ENCODE data around the gene COX5A.
"Not testable (repeated sequence)": the region's sequence is repeated elsewhere in the genome, so short reads cannot be mapped to it uniquely, and the experiment has no call there.

COX5A gene

GRCh38 chr15:74955017-74955416 is 17.1 kb upstream of the COX5A start:
- DNase-seq = no peak

DNA sequence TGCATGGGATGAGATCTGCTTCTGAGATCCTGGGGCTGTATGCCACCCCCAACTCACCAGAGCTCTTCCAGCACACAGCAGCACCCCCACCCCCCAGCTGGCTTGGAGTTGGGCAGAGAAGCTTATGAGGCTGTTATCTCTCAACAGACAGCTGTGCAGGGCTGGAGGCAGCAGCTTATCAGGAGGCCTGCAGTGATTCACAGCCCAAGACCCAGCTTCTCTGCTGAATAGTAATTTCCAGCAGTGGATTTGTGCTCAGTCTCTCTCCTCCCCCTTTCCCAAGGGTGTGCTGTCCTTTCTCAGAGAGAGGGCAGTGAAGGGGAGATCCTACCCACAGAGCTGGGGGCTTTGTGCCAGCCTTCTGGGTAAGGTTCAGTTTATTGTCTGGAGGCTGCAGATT is 16.6 kb upstream of the COX5A start:
- DNase-seq = no peak

DNA sequence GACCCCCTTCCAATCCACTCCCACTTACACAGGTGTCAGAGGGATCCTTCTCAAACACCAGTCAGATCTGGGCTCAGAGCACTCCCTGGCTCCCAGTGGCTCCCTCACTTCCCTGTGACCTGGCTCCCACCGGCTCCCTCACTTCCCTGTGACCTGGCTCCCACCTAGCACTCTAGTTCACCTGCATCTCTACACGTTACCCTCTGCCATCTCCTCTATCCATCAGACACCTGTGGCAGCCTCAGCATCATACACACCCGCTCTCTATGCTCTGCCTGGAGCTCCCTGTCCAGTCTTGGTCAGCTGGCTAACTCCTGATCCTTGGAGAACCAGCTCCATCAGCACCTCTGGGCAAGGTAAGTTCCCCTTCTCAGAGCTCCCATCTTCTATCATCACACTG is 13.1 kb upstream of the COX5A start:
- no peak for DNase-seq

DNA sequence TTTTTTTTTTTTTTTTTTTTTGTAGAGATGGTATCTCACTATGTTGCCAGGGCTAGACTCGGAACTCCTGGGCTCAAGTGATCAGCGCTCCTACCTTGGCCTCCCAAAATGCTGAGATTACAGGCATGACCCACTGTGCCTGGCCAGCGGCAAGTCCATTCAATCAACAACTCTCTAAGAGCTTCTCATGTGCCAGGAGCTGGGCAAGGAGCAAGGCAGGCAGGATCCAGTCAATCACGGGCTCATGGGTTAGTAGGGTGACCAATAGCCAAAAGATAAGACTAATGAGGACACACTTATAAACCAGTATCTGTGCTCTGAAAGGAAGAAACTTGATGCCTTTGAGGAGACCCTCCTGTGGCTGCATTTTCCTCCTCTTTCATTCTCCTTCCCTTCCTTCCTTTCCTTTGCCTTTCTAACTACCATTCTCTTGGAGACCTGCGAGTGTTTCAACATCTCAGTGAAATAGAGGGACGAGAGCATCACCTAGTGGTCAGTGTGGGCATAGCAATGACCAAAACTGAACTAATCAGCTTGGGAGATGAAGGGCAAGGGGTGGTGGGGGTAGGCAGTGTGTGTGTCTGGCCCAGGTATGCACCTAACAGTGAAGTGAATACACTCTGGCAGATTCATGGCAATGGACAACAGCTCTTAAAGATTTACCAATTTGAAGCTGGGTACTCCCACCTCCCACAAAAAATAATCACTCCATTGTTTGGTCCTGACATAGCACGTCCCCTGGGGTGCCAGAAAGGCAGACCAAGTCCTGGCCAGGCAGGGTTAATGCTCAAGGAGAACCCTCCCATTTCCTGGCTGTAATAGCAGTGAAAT is 12.4 kb upstream of the COX5A start:
- DNase-seq = peak; percentile 63

GRCh38 chr15:74937272-74937589 is 642 bp downstream of the COX5A start:
- no peak for DNase-seq

DNA sequence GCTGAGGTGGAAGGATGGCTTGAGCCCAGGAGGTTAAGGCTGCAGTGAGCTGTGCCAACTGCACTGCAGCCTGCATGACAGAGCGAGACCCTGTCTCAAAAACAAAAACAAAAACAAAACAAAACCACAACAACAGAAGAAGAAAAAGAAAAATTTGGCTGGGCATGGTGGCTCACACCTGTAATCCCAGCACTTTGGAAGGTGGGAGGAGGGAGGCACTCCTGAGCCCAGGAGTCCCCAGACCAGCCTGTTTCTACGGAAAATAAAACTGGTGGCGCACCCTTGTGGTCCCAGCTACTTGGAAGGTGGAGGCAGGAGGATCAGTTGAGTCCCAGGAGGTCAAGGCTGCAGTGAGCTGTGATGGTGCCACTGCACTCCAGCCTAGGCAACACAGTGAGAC is 2.7 kb downstream of the COX5A start:
- DNase-seq = not testable (repeated sequence)

DNA sequence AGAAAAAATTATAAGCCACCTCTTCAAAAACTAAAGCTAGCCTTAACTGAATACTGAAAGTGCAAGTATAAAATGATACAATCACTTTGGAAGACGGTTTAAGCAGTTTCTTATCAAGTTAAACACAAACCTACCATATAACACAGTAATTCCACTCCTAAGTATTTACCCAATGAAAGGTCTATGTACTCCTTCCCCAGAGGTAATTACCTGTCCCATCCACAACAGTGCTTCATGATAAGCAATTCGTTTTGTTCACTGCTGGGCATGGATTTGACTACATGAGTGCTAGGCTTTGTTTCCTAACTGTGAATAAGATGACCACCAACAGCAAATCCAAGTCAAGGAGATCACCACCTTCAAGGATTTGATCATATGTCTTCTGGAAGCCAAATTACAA is 4.3 kb downstream of the COX5A start:
- no peak for DNase-seq

GRCh38 chr15:74928771-74929198 is 9.1 kb downstream of the COX5A start:
- no peak for DNase-seq

GRCh38 chr15:74924525-74924924 is 13.3 kb downstream of the COX5A start:
- no peak for DNase-seq

GRCh38 chr15:74920456-74920855 is 17.4 kb downstream of the COX5A start:
- no peak for DNase-seq

GRCh38 chr15:74917676-74918075 is 20.2 kb downstream of the COX5A start:
- no peak for DNase-seq

DNA sequence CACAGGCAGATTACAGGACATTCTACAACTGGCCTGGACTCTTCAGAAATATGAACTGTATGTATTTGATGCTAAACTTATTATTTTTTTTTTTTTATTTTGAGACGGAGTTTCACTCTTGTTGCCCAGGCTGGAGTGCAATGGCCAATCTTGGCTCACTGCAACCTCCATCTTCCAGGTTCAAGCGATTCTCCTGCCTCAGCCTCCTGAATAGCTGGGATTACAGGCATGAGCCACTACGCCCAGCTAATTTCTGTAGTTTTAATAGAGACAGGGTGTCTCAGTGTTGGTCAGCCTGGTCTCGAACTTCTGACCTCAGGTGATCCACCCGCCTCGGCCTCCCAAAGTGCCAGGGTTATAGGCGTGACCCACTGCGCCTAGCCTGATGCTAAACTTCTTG is 24.1 kb downstream of the COX5A start:
- not testable (repeated sequence) for DNase-seq

- no peak for DNase-seq
These were observed 24.8 kb downstream of the COX5A start for GRCh38 chr15:74913041-74913440.

DNA sequence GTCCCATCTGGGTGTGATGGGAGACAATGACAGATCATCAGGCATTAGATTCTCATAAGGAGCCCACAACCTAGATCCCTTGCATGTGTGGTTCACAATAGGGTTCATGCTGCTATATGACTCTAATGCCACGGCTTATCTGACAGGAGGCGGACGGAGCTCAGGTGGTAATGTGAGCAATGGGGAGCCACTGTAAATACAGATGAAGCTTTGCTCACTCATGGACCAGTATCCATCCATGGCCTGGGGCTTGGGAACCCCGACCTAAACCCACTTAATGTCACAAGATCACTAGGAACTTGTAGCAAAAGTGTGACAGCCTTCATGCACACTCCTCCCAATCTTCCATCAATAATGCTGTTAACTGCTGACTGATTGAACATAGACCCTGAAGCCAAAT is 29.2 kb downstream of the COX5A start:
- no peak for DNase-seq

GRCh38 chr15:74907163-74907870 is 30.6 kb downstream of the COX5A start:
- no peak for DNase-seq

- peak; percentile 80 for DNase-seq
These were observed 31.3 kb downstream of the COX5A start, which contains the start of gene FAM219B for GRCh38 chr15:74906450-74907162. FAM219B (minus strand) TSS chr15:74906851; CDS start chr15:74906800, 51 bp downstream.

GRCh38 chr15:74906067-74906449 is 31.8 kb downstream of the COX5A start:
- DNase-seq = no peak

- DNase-seq = no peak
These were observed 33.6 kb downstream of the COX5A start for GRCh38 chr15:74904190-74904805.

DNA sequence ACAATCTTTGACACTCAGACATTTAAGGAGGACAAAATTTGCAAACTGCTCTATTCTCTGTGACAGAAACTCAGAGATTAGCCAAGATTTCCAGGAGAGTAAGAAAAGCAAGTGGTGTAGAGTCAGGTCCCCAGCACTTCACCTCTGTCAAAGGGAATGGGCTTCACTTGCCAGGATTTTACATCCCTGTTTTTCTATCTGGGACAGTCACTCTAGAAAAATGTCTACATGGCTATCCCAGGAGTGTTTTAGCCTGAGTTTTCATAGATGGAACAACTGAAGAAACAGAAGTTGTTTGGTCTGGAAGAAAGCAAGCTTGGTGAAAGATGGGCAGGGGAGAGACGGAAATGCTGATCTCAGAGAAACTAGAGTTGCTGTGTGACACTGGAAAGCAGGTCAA is 34.2 kb downstream of the COX5A start:
- DNase-seq = no peak

- no peak for DNase-seq
These were observed 35.4 kb downstream of the COX5A start for GRCh38 chr15:74902295-74903075.

GRCh38 chr15:74901612-74902063 is 36.2 kb downstream of the COX5A start:
- peak; percentile 44 for DNase-seq

GRCh38 chr15:74897300-74897701 is 40.6 kb downstream of the COX5A start:
- no peak for DNase-seq
